ENCODE results near the gene VCX3A. TPM values are rescaled to one million over a fixed set of nuclear protein-coding genes. Genes with fewer than 3 reads are reported as not detected.

The VCX3A gene
- total RNA-seq, 1 experiment from 2014 or later, result not detected

DNA sequence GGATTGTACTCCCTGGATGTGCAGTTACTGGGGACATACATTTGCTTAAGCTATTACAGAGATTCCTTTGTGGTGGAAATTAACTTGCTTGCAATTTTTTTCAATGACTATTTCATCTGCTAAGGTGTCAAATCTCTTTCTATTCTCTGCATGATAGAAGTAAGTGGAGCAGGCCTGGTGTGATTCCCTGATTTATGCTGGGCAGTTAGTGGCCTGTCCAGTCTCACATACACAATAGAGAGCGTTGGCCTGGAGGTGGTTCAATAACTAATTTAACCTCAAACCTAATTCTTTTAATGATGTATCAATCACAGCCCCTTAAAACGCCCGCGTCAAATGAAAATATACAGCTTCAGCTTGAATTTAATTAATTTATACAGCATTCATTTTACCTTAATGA, 28.5 kb downstream of the VCX3A start:
- peaks cover 13% of the 10 kb centered on the region for H3K9me3 Mint-ChIP-seq (ENCODE audit: low read depth, unreplicated experiment)
- intact Hi-C loops (cut with micrococcal nuclease; ENCODE audit: unreplicated experiment), result no loop called here
- H3K27ac Mint-ChIP-seq (ENCODE audit: unreplicated experiment), result no peak overlapping the region
- no peaks in the 10 kb centered on the region for H3K4me1 Mint-ChIP-seq (ENCODE audit: low read depth, unreplicated experiment)
- H3K4me3 Mint-ChIP-seq (ENCODE audit: low read depth, unreplicated experiment), result no peak overlapping the region
- no peak for DNase-seq
- no peaks in the 10 kb centered on the region for H3K36me3 Mint-ChIP-seq (ENCODE audit: insufficient read depth, unreplicated experiment)
- TF ChIP-seq, protein P1, sequence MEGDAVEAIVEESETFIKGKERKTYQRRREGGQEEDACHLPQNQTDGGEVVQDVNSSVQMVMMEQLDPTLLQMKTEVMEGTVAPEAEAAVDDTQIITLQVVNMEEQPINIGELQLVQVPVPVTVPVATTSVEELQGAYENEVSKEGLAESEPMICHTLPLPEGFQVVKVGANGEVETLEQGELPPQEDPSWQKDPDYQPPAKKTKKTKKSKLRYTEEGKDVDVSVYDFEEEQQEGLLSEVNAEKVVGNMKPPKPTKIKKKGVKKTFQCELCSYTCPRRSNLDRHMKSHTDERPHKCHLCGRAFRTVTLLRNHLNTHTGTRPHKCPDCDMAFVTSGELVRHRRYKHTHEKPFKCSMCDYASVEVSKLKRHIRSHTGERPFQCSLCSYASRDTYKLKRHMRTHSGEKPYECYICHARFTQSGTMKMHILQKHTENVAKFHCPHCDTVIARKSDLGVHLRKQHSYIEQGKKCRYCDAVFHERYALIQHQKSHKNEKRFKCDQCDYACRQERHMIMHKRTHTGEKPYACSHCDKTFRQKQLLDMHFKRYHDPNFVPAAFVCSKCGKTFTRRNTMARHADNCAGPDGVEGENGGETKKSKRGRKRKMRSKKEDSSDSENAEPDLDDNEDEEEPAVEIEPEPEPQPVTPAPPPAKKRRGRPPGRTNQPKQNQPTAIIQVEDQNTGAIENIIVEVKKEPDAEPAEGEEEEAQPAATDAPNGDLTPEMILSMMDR (IDR thresholded peaks at IDR 0.05; ENCODE audit: unreplicated experiment), result no peak
- BruUV-seq (replicated peaks), result no TSS peak
- CTCF ChIA-PET, result no interaction called here
- no peaks in the 10 kb centered on the region for H3K27me3 Mint-ChIP-seq (ENCODE audit: unreplicated experiment)

DNA sequence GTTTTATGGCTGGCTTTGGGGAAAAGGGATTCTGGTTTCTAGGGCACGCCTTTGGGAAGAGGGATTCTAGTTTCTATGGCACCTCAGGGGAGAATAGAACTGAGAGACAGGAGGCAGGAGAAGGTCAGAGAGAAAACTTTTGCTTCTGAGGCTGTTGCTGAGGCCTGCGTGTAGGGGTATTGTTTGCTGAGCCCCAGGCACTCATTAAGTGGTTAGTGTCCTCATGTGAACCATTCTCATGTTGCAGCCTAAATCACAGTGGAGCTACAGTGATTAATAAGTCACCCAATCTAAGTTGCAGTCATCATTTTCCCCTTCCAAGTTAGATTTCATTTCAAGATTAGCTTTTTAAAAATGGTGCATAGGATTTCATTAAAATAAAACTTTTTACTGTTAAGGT, 29.0 kb downstream of the VCX3A start:
- Mint-ChIP-seq H3K27me3 (ENCODE audit: unreplicated experiment) (no peaks in the 10 kb centered on the region), H3K27ac (ENCODE audit: unreplicated experiment) (no peak overlapping the region), H3K36me3 (ENCODE audit: insufficient read depth, unreplicated experiment) (no peaks in the 10 kb centered on the region), H3K9me3 (ENCODE audit: low read depth, unreplicated experiment) (peaks cover 13% of the 10 kb centered on the region), H3K4me3 (ENCODE audit: low read depth, unreplicated experiment) (no peak overlapping the region), H3K4me1 (ENCODE audit: low read depth, unreplicated experiment) (no peaks in the 10 kb centered on the region)
- CTCF ChIA-PET, result no interaction called here
- intact Hi-C loops (cut with micrococcal nuclease; ENCODE audit: unreplicated experiment), result no loop called here
- no peak for DNase-seq
- TF ChIP-seq, protein P1 (IDR thresholded peaks at IDR 0.05; ENCODE audit: unreplicated experiment), result no peak
- BruUV-seq (replicated peaks), result no TSS peak

DNA sequence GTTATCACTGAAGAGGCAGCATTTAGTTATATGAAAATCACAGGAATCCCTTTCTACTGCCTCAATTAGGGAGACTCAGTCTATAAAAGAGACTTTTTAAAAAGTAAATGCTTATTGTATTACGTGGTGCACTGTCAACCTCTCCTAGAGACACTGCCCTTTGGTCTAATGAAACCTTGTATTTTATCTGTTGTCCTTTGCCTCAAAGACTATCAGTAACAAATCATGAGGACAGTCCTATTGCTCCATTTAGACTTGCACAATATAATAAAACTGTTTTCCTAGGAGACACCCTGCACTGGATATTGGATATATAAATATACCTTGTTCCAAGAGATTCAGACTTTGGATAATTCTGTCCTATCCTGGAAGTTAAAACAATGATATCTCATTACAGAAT, 34.2 kb downstream of the VCX3A start:
- no TSS peak for BruUV-seq (replicated peaks)
- TF ChIP-seq, protein P1 (IDR thresholded peaks at IDR 0.05; ENCODE audit: unreplicated experiment), result no peak
- intact Hi-C loops (cut with micrococcal nuclease; ENCODE audit: unreplicated experiment), result no loop called here
- Mint-ChIP-seq H3K36me3 (ENCODE audit: insufficient read depth, unreplicated experiment) (no peaks in the 10 kb centered on the region), H3K9me3 (ENCODE audit: low read depth, unreplicated experiment) (peaks cover 14% of the 10 kb centered on the region), H3K4me1 (ENCODE audit: low read depth, unreplicated experiment) (no peaks in the 10 kb centered on the region), H3K27me3 (ENCODE audit: unreplicated experiment) (no peaks in the 10 kb centered on the region), H3K4me3 (ENCODE audit: low read depth, unreplicated experiment) (no peak overlapping the region), H3K27ac (ENCODE audit: unreplicated experiment) (no peak overlapping the region)
- DNase-seq, result no peak
- CTCF ChIA-PET, result no interaction called here

DNA sequence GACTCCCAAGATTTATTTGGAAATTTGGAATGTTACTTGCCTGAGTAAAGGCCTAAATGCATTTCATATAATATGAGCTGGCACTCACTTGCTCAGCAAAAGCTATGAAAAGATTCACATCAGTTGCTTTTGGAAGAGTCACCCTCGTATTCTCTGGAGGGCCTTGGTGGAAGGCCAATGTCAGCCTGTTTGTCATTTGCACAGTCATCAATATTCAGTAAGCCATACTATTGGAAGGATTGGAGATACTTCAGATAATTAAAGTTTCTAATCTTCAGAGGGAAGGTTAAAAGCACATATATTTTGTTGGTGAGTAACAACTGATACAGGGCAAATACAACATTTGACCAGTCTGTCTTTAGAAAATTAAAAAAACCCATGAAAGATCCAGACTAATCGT, 36.6 kb downstream of the VCX3A start:
- Mint-ChIP-seq H3K4me3 (ENCODE audit: low read depth, unreplicated experiment) (no peak overlapping the region), H3K9me3 (ENCODE audit: low read depth, unreplicated experiment) (peaks cover 10% of the 10 kb centered on the region), H3K4me1 (ENCODE audit: low read depth, unreplicated experiment) (no peaks in the 10 kb centered on the region), H3K27me3 (ENCODE audit: unreplicated experiment) (no peaks in the 10 kb centered on the region), H3K36me3 (ENCODE audit: insufficient read depth, unreplicated experiment) (no peaks in the 10 kb centered on the region), H3K27ac (ENCODE audit: unreplicated experiment) (no peak overlapping the region)
- CTCF ChIA-PET, result no interaction called here
- TF ChIP-seq, protein P1 (IDR thresholded peaks at IDR 0.05; ENCODE audit: unreplicated experiment), result no peak
- DNase-seq, result no peak
- no TSS peak for BruUV-seq (replicated peaks)
- intact Hi-C loops (cut with micrococcal nuclease; ENCODE audit: unreplicated experiment), result no loop called here

Measured in Calu3 (cell line).